BLaER1 treated with 17β-estradiol and CSF1 and Interleukin-3, amounts not matched to agents 10 nM and 100 nM (cell line): Measurements from ENCODE around the gene UTRN.

Source experiments
- H3K27ac ChIP-seq, 11 experiments: shearing (Covaris generic); formaldehyde crosslinking; 2 replicates each; pipeline ENCODE4 v1.8.1; 2022
- H3K27me3 ChIP-seq, 11 experiments: shearing (Covaris generic); formaldehyde crosslinking; 2 replicates each; pipeline ENCODE4 v1.8.1; 2022
- H3K36me3 ChIP-seq, 11 experiments: shearing (Covaris generic); formaldehyde crosslinking; 2 replicates each; pipeline ENCODE4 v1.8.1; 2022
- H3K4me1 ChIP-seq, 10 experiments: shearing (Covaris generic); formaldehyde crosslinking; 2 replicates each; pipeline ENCODE4 v1.8.1; 2022
- H3K4me2 ChIP-seq, 11 experiments: shearing (Covaris generic); formaldehyde crosslinking; 2 replicates each; pipeline ENCODE4 v1.8.1; 2022
- H3K4me3 ChIP-seq, 10 experiments: shearing (Covaris generic); formaldehyde crosslinking; 2 replicates each; pipeline ENCODE4 v1.8.1; 2022
- H3K9ac ChIP-seq, 11 experiments: shearing (Covaris generic); formaldehyde crosslinking; 2 replicates each; pipeline ENCODE4 v1.8.1; 2022
- H3K9me3 ChIP-seq, 11 experiments: shearing (Covaris generic); formaldehyde crosslinking; replicated peaks in 1 of 11; 2 replicates each; pipeline ENCODE4 v1.8.1; 2022
- H4K20me1 ChIP-seq, 11 experiments: shearing (Covaris generic); formaldehyde crosslinking; 2 replicates each; pipeline ENCODE4 v1.8.1; 2022
- Cebpa-rat ChIP-seq, 11 experiments: shearing (Covaris generic); IDR thresholded peaks; 2 replicates each; pipeline ENCODE4 v1.8.1; 2022

UTRN gene

DNA sequence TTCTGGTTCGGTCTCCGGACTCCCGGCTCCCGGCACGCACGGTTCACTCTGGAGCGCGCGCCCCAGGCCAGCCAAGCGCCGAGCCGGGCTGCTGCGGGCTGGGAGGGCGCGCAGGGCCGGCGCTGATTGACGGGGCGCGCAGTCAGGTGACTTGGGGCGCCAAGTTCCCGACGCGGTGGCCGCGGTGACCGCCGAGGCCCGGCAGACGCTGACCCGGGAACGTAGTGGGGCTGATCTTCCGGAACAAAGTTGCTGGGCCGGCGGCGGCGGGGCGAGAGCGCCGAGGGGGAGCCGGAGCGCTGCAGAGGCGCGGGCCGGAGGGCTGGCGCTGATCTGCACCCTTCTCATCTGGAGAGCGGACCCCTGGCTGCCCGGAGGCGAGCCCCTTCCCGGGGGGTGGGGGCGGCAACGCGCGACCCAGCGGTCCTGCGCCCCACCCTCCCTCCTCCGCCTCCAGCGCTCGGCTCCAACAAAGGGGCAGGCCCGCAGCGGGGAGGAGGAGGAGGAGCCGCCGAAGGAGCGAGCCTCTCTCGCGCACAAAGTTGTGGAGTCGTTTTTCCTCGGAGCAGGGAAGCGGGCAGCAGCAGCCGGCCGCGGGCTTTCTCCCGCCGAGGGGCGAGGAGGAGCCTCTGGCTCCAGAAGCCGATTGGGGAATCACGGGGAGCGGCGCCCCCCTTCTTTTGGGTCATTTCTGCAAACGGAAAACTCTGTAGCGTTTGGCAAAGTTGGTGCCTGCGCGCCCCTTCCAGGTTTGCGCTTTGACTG lies at the start of gene UTRN:
Gene UTRN (plus strand): TSS at position 553 of the 765 bp plus-strand sequence. CDS start 6,494 bp downstream, outside the sequence.
- Histone ChIP-seq H3K9me3 (peaks cover 0 to 7% (median 0%) of the 10 kb centered on the region in 11 experiments; a peak in 1 of 22 replicates), H3K36me3 (no peaks in the 10 kb centered on the region), H3K27me3 (peaks cover 46 to 82% (median 71%) of the 10 kb centered on the region in 11 experiments), H3K9ac (peak within 1 kb of the TSS; percentile 62 to 84 (median 75)), H3K4me3 (peak within 1 kb of the TSS; percentile 69 to 94 (median 76)), H3K4me1 (peaks cover 13 to 23% (median 19%) of the 10 kb centered on the region in 10 experiments; a peak in 18 of 20 replicates), H3K27ac (peak within 1 kb of the TSS; percentile 29 to 73 (median 54); a peak in 19 of 22 replicates), H3K4me2 (peak within 1 kb of the TSS; percentile 93 to 99 (median 97)), H4K20me1 (peaks cover 7 to 30% (median 12%) of the 10 kb centered on the region in 11 experiments; a peak in 15 of 22 replicates)
- peak in 2 of 11 experiments; percentile 12 to 66; a peak in 1 of 22 replicates for TF ChIP-seq Cebpa-rat (IDR thresholded peaks at IDR 0.05)

DNA sequence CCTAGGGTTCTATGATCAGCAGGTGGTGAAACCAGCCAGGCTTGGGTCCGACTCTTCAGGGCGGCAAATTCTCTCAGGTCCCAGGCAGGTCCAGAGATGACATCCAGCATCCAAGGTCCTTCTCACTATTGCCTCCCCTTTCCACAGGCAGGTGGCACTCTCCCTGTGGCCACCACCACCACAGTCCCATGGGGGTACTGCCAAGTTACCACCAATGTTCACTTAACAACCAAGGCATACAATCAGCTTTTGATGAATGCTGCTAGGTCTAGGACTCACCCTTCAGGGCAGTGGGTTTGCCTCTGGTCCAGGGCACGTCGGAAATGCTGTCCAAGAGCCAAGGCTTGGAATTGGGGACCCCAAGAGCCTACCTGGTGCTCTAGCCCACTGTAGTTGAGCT lies 40.4 kb upstream of the UTRN start:
- no peak for TF ChIP-seq Cebpa-rat (IDR thresholded peaks at IDR 0.05)

DNA sequence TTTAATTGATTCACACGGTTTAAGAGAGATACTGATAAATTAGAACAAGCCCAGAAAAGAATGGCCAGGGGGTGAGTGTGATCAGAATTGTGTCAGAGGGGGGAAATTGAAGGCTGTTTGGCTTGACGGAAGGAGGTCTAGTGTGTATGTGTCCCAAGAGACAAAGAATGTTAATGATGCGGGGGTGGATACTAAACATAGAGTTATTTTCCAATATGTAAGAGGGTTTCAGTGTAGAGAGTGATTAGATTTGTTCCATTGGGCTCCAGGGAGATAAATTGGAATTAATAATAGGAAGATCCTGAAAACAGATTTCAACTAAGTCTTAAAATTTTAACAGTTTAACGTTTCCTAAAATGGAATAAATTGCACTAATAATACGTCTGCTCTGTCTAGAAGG lies 38.1 kb upstream of the UTRN start:
- H3K27me3 ChIP-seq: no peaks in the 10 kb centered on the region
- no peak overlapping the region for H3K27ac ChIP-seq
- H3K4me1 ChIP-seq: peaks cover 8 to 18% (median 12%) of the 10 kb centered on the region in 10 experiments; a peak in 18 of 20 replicates
- 0 out of 22 replicates have a peak, but pooled peaks cover 0 to 6% (median 0%) of the 10 kb centered on the region in 11 experiments for H3K36me3 ChIP-seq
- peaks cover 14 to 30% (median 20%) of the 10 kb centered on the region in 11 experiments for H3K9me3 ChIP-seq
- no peak overlapping the region for H3K4me3 ChIP-seq
- H4K20me1 ChIP-seq: no peaks in the 10 kb centered on the region
- H3K9ac ChIP-seq: no peak overlapping the region
- peak overlapping the region in 10 of 11 experiments; percentile 0 to 54 (median 34); a peak in 13 of 22 replicates for H3K4me2 ChIP-seq
- no peak for TF ChIP-seq Cebpa-rat (IDR thresholded peaks at IDR 0.05)

More for the DNA sequence above, 40.4 kb upstream of the UTRN start:
- no peaks in the 10 kb centered on the region for H3K27me3 ChIP-seq
- H3K4me1 ChIP-seq: peaks cover 8 to 13% (median 12%) of the 10 kb centered on the region in 10 experiments; a peak in 18 of 20 replicates
- H3K4me3 ChIP-seq: no peak overlapping the region
- H3K27ac ChIP-seq: no peak overlapping the region
- H3K36me3 ChIP-seq: 0 out of 22 replicates have a peak, but pooled peaks cover 0 to 6% (median 0%) of the 10 kb centered on the region in 11 experiments
- H3K9me3 ChIP-seq: peaks cover 14 to 30% (median 20%) of the 10 kb centered on the region in 11 experiments
- H3K9ac ChIP-seq: no peak overlapping the region
- H3K4me2 ChIP-seq: no peak overlapping the region
- no peaks in the 10 kb centered on the region for H4K20me1 ChIP-seq

DNA sequence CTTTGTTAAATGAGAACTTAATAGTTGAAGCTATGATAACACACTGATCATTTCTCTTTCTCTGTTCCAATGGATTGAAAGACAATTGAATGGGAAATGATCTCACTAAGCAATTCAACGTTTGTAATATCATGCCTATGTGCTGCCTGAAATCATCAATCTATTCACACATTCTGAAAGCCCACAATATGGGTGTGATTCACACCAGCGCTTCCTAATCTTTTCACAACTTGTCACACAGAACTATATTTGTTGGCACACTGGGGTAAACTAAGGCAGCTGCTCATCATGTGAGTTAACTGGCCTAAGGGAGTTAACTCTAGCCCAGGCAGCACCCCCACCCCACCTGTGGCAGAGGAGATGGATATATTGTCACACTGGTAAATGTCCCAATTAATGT lies 37.1 kb upstream of the UTRN start:
- no peak for TF ChIP-seq Cebpa-rat (IDR thresholded peaks at IDR 0.05)
- Histone ChIP-seq H3K9me3 (peaks cover 14 to 30% (median 20%) of the 10 kb centered on the region in 11 experiments), H3K4me3 (no peak overlapping the region), H4K20me1 (no peaks in the 10 kb centered on the region), H3K9ac (no peak overlapping the region), H3K4me2 (no peak overlapping the region), H3K4me1 (peaks cover 8 to 18% (median 12%) of the 10 kb centered on the region in 10 experiments; a peak in 18 of 20 replicates), H3K36me3 (0 out of 22 replicates have a peak, but pooled peaks cover 0 to 6% (median 0%) of the 10 kb centered on the region in 11 experiments), H3K27me3 (no peaks in the 10 kb centered on the region), H3K27ac (no peak overlapping the region)

DNA sequence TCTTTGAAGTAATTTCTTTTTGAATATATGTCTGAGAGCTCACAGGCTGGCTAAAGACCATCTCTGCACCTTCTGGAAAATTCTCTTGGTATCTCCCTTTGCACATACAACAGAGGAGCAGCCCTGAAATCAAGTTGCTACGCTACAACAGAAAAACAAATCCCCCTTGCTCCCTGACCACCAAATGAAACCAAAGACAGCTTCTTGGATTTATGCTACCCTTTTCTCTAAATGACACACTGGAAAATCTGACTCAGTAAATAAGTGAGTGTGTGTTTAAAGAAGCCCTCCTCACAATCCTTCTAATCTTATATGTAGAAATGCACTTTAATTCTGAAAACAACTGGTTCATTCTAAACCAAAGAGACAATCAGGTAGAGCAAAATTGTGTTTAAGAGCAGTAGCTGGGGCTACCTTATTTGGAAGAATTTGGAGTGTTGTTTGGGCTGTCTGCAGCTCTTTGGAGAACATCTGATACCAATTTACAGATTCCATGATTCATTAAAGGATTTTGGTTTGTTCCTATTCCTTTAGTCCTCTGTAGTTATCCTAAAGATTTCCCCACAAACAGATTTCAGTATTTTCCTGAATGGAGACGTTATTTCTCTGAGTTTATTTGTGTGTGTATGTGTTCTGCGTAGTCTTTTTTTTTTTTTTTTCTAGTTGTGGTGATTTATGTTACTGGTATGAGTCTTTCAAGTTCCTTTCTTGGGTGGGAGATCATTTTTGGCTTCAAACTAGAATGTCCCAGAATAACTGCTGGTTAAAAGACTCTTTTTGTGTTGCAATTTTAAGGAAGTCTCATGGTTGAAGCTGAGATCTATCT lies 36.4 kb upstream of the UTRN start:
- peak overlapping the region in 5 of 11 experiments; percentile 32 to 52 (median 44); a peak in 7 of 22 replicates for H3K4me2 ChIP-seq
- no peaks in the 10 kb centered on the region for H3K27me3 ChIP-seq
- H3K4me1 ChIP-seq: peaks cover 8 to 18% (median 12%) of the 10 kb centered on the region in 10 experiments; a peak in 18 of 20 replicates
- H3K9me3 ChIP-seq: peaks cover 14 to 30% (median 20%) of the 10 kb centered on the region in 11 experiments
- H3K36me3 ChIP-seq: 0 out of 22 replicates have a peak, but pooled peaks cover 0 to 6% (median 0%) of the 10 kb centered on the region in 11 experiments
- H3K4me3 ChIP-seq: no peak overlapping the region
- no peak for TF ChIP-seq Cebpa-rat (IDR thresholded peaks at IDR 0.05)
- H3K27ac ChIP-seq: no peak overlapping the region
- H4K20me1 ChIP-seq: no peaks in the 10 kb centered on the region
- H3K9ac ChIP-seq: no peak overlapping the region

DNA sequence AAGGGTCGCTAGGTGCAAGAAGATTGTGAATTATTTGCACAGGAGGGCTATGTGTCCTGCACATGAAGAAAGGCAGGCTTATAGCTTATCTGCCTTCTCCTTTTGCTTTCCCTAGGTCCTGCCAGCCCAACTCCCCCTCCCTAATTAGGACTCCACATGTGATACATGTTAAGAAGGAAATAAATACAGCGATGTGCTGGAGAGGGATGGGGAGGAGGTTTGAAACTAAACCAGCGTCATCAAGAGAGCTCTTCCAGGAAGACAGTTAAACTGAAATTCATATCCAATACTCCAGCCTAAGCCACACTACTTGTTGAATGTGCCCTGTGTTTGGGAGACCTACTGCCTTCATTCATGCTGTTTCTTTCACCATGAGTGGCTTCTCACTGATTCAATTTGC lies 34.9 kb upstream of the UTRN start:
- peaks cover 13 to 19% (median 16%) of the 10 kb centered on the region in 11 experiments for H3K9me3 ChIP-seq
- H3K4me2 ChIP-seq: no peak overlapping the region
- H3K36me3 ChIP-seq: 0 out of 22 replicates have a peak, but pooled peaks cover 0 to 6% (median 0%) of the 10 kb centered on the region in 11 experiments
- no peaks in the 10 kb centered on the region for H4K20me1 ChIP-seq
- no peak overlapping the region for H3K27ac ChIP-seq
- no peak overlapping the region for H3K9ac ChIP-seq
- H3K4me3 ChIP-seq: no peak overlapping the region
- no peaks in the 10 kb centered on the region for H3K27me3 ChIP-seq
- peaks cover 8 to 18% (median 12%) of the 10 kb centered on the region in 10 experiments; a peak in 18 of 20 replicates for H3K4me1 ChIP-seq
- no peak for TF ChIP-seq Cebpa-rat (IDR thresholded peaks at IDR 0.05)

DNA sequence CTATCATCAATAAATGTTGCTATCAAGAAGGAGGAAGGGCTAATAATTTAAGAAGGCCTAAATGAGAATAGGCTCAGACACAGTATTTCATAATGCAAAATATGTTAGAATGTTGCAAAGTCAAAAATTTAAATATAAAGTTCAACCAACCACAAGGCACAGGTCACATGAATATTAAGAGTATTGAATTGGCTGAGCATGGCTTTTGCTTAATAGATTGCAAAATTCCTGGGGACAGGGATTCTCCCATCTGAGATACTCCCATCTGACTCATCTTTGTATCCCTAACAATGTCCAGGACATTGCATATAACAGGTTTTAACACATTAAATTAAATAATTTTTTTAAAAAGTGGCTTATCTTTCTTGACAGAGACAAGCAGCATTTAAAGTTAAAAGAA lies 32.9 kb upstream of the UTRN start:
- H3K4me3 ChIP-seq: no peak overlapping the region
- H3K36me3 ChIP-seq: no peaks in the 10 kb centered on the region
- H4K20me1 ChIP-seq: no peaks in the 10 kb centered on the region
- H3K9ac ChIP-seq: no peak overlapping the region
- no peak for TF ChIP-seq Cebpa-rat (IDR thresholded peaks at IDR 0.05)
- no peak overlapping the region for H3K4me2 ChIP-seq
- H3K4me1 ChIP-seq: peaks cover under 1 to 18% (median 6%) of the 10 kb centered on the region in 10 experiments; a peak in 15 of 20 replicates
- 0 out of 22 replicates have a peak, but pooled peaks cover 0 to 4% (median 0%) of the 10 kb centered on the region in 11 experiments for H3K9me3 ChIP-seq
- H3K27me3 ChIP-seq: no peaks in the 10 kb centered on the region
- H3K27ac ChIP-seq: no peak overlapping the region

DNA sequence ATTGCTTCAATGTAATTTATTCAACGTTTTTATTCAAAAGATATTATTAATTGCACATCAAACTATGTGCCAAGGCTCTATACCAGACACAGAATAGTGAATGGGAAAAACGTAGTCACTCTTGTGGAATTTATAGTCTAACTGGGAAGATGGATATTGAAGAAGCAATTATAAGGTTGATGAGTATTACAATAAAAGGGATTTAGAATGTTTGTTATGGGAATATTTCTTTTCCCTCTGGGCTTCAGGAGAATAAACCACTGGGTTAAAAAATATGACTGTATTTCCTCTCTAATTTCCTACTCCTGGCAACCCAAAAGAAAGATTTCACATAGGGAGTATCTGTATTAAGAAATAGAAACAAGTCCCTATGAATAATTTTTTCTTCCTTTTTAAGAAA lies 25.1 kb upstream of the UTRN start:
- H3K36me3 ChIP-seq: no peaks in the 10 kb centered on the region
- no peak overlapping the region for H3K9ac ChIP-seq
- no peak overlapping the region for H3K27ac ChIP-seq
- H3K4me2 ChIP-seq: no peak overlapping the region
- H3K9me3 ChIP-seq: peaks cover 0 to 10% (median 6%) of the 10 kb centered on the region in 11 experiments; a peak in 10 of 22 replicates
- TF ChIP-seq Cebpa-rat (IDR thresholded peaks at IDR 0.05): no peak
- peaks cover 0 to 4% (median 0%) of the 10 kb centered on the region in 10 experiments; a peak in 7 of 20 replicates for H3K4me1 ChIP-seq
- no peaks in the 10 kb centered on the region for H3K27me3 ChIP-seq
- H4K20me1 ChIP-seq: no peaks in the 10 kb centered on the region
- H3K4me3 ChIP-seq: no peak overlapping the region
